ENCODE data around the gene ACOT6. TPM values are rescaled to one million over a fixed set of nuclear protein-coding genes. Genes with fewer than 3 reads are reported as not detected.

Gene ACOT6
- total and polyA plus RNA-seq, 9 of the 15 experiments (the other 6 are each of a cell fraction or from before 2014, with no cell fraction given) = not detected

GRCh38 chr14:73594491-73594890 lies 17.8 kb upstream of the ACOT6 start:
- FAIRE-seq (no peak), DNase-seq (ENCODE audit: extremely low read depth in 1 of 4, low spot score in 3 of 4) (no peak), ATAC-seq (no peak)
- Histone ChIP-seq H4K20me1 (replicated peaks; ENCODE audit: control insufficient read depth, insufficient read depth, low read length) (no peaks in the 10 kb centered on the region), H3K4me1 (replicated peaks in 1 of 2; ENCODE audit: control insufficient read depth in 2 of 2, insufficient read depth in 2 of 2, low read length in 2 of 2) (no peaks in the 10 kb centered on the region; a peak in 2 of 5 replicates), H3K9me3 (replicated peaks; ENCODE audit: control insufficient read depth, insufficient read depth, low read depth, low read length) (no peaks in the 10 kb centered on the region), H3K27me3 (ENCODE audit: control insufficient read depth in 2 of 2, insufficient read depth in 2 of 2, low read length in 2 of 2) (no peaks in the 10 kb centered on the region), H2AFZ (ENCODE audit: low read depth, low read length) (no peak overlapping the region), H3K9ac (ENCODE audit: insufficient read depth in 1 of 2, low read depth in 2 of 2, low read length in 2 of 2) (no peak overlapping the region), H3K36me3 (ENCODE audit: control insufficient read depth, insufficient read depth, low read length) (no peaks in the 10 kb centered on the region), H3K79me2 (ENCODE audit: control insufficient read depth, insufficient read depth, low read length) (no peaks in the 10 kb centered on the region), H3K9me1 (ENCODE audit: control insufficient read depth, insufficient read depth, low read length) (no peaks in the 10 kb centered on the region), H3K4me2 (ENCODE audit: insufficient read depth, low read length) (no peak overlapping the region), H3K4me3 (no peak overlapping the region), H3K27ac (ENCODE audit: extremely low read depth, low read depth, low read length) (no peak overlapping the region)
- ChIA-PET CTCF (ENCODE audit: low intra/inter-chr PET ratio) (no interaction called here), POLR2A (no interaction called here)
- BruUV-seq (replicated peaks) = no TSS peak
- TF ChIP-seq TARDBP (IDR thresholded peaks at IDR 0.05) = no peak
- no peak for TF ChIP-seq FOXP1 (CRISPR knock-in tag; IDR thresholded peaks at IDR 0.05)
- TF ChIP-seq ZHX1 (conservative IDR thresholded peaks at IDR 0.05; ENCODE audit: low read length) = no peak
- no peak for TF ChIP-seq GTF2F1 (IDR thresholded peaks at IDR 0.05; ENCODE audit: low read depth, low read length)
- 36% methylated on average over 7 of the region's 9 CpGs for WGBS (ENCODE audit: insufficient coverage, low coverage, missing lambda C conversion rate)
- intact Hi-C loops (cut with micrococcal nuclease) (no loop called here), in situ Hi-C loops (cut with MboI) (no loop called here)

GRCh38 chr14:73599499-73599898 lies 12.8 kb upstream of the ACOT6 start:
- H3K79me2 ChIP-seq (ENCODE audit: control insufficient read depth, insufficient read depth, low read length) = no peaks in the 10 kb centered on the region
- no peaks in the 10 kb centered on the region for H4K20me1 ChIP-seq (replicated peaks; ENCODE audit: control insufficient read depth, insufficient read depth, low read length)
- no peak for DNase-seq (ENCODE audit: extremely low read depth in 1 of 4, low spot score in 3 of 4)
- no peaks in the 10 kb centered on the region for H3K36me3 ChIP-seq (ENCODE audit: control insufficient read depth, insufficient read depth, low read length)
- H3K27ac ChIP-seq (ENCODE audit: extremely low read depth, low read depth, low read length) = no peak overlapping the region
- H3K9me1 ChIP-seq (ENCODE audit: control insufficient read depth, insufficient read depth, low read length) = no peaks in the 10 kb centered on the region
- H3K4me2 ChIP-seq (ENCODE audit: insufficient read depth, low read length) = no peak overlapping the region
- no peak overlapping the region for H3K4me3 ChIP-seq
- ATAC-seq = no peak
- no peaks in the 10 kb centered on the region for H3K4me1 ChIP-seq (replicated peaks in 1 of 2; ENCODE audit: control insufficient read depth in 2 of 2, insufficient read depth in 2 of 2, low read length in 2 of 2)
- no peak for FAIRE-seq
- no peaks in the 10 kb centered on the region for H3K9me3 ChIP-seq (replicated peaks; ENCODE audit: control insufficient read depth, insufficient read depth, low read depth, low read length)
- intact Hi-C loops (cut with micrococcal nuclease) = no loop called here
- H3K27me3 ChIP-seq (ENCODE audit: control insufficient read depth in 2 of 2, insufficient read depth in 2 of 2, low read length in 2 of 2) = no peaks in the 10 kb centered on the region
- CTCF ChIA-PET (ENCODE audit: low intra/inter-chr PET ratio) = no interaction called here
- no TSS peak for BruUV-seq (replicated peaks)
- no peak overlapping the region for H2AFZ ChIP-seq (ENCODE audit: low read depth, low read length)
- in situ Hi-C loops (cut with MboI) = no loop called here
- H3K9ac ChIP-seq (ENCODE audit: insufficient read depth in 1 of 2, low read depth in 2 of 2, low read length in 2 of 2) = no peak overlapping the region
- POLR2A ChIA-PET = no interaction called here
- TF ChIP-seq MTA3 (IDR thresholded peaks at IDR 0.05; ENCODE audit: borderline replicate concordance) (no peak), GATA2 (CRISPR knock-in tag; IDR thresholded peaks at IDR 0.05) (no peak), NRF1 (conservative IDR thresholded peaks at IDR 0.05 in 1 of 2, IDR thresholded peaks at IDR 0.05 in 1 of 2) (no peak), HMG20A (CRISPR knock-in tag; conservative IDR thresholded peaks at IDR 0.05) (no peak), UBTF (IDR thresholded peaks at IDR 0.05; ENCODE audit: borderline replicate concordance in 1 of 2, low read depth in 2 of 2, low read length in 2 of 2) (no peak)
